ENCODE data around the gene CCDC188. TPM values are rescaled to one million over a fixed set of nuclear protein-coding genes. Genes with fewer than 3 reads are reported as not detected.

Gene CCDC188
- total RNA-seq, 1 experiment from 2014 or later = not detected

DNA sequence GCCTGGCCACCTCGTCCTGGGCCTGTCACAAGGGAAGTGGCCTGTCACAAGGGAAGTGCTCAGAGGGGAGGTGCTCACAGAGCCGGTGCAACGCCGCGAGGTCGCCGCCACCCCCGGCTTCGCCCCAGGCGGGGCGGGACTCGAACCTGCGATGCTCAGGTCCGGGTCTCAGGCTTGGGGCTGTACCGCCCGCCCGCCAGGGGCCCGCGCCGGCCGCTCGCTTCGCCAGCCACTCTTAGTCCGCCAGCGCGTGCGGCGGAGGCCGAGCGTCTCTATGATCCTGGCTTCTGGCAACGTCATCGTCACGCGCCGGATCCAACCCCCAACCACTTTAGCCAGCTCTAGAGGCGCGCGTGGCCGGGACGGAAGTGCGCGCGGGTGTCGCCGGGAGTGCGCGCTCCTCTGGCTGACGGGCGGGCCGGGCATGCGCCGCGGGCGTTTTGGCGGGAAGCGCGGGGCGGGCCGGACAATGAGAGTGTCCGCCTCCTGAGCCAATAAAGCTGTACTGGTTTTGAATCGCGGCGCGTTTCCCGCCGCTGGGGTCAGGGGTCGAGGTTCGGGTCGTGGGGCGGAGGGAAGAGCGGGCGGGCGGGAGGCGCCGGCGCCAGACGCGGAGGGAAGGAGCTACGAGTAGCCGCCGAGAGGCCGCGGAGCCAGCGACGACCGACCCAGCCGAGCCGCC lies 33.8 kb downstream of the CCDC188 start, which contains the start of gene TRMT2A:
TSS of gene TRMT2A (minus strand) at position 276 of the 682 bp plus-strand sequence. CDS start 320 bp downstream, outside the sequence.
- CTCF ChIA-PET = interaction anchor here (0.5 to 0.8 kb wide), 2 partner anchors 9 to 688 kb away, joined by 3 to 5 read pairs; no protein-coding TSS in a partner anchor
- no peak for TF ChIP-seq CTCF (IDR thresholded peaks at IDR 0.05; ENCODE audit: unreplicated experiment)
- Mint-ChIP-seq H3K4me3 (ENCODE audit: low read depth, unreplicated experiment) (peak within 1 kb of the TSS; percentile 95), H3K27me3 (ENCODE audit: unreplicated experiment) (no peaks in the 10 kb centered on the region), H3K27ac (ENCODE audit: unreplicated experiment) (peak within 1 kb of the TSS; percentile 92), H3K4me1 (ENCODE audit: low read depth, unreplicated experiment) (no peaks in the 10 kb centered on the region), H3K9me3 (ENCODE audit: low read depth, unreplicated experiment) (no peaks in the 10 kb centered on the region), H3K36me3 (ENCODE audit: insufficient read depth, unreplicated experiment) (peaks cover 88% of the 10 kb centered on the region)
- no TSS peak for BruUV-seq (replicated peaks)
- intact Hi-C loops (cut with micrococcal nuclease; ENCODE audit: unreplicated experiment) = no loop called here
- DNase-seq = peak; percentile 98

- Mint-ChIP-seq H3K36me3 (ENCODE audit: insufficient read depth, unreplicated experiment) (peaks cover 91% of the 10 kb centered on the region), H3K9me3 (ENCODE audit: low read depth, unreplicated experiment) (no peaks in the 10 kb centered on the region), H3K4me1 (ENCODE audit: low read depth, unreplicated experiment) (no peaks in the 10 kb centered on the region), H3K27ac (ENCODE audit: unreplicated experiment) (peak overlapping the region; percentile 92), H3K4me3 (ENCODE audit: low read depth, unreplicated experiment) (peak overlapping the region; percentile 95), H3K27me3 (ENCODE audit: unreplicated experiment) (no peaks in the 10 kb centered on the region)
- CTCF ChIA-PET = interaction anchor here (0.5 to 0.8 kb wide), 2 partner anchors 8 to 689 kb away, joined by 3 to 5 read pairs; no protein-coding TSS in a partner anchor
- BruUV-seq (replicated peaks) = TSS peak; percentile 57
- TF ChIP-seq CTCF (IDR thresholded peaks at IDR 0.05; ENCODE audit: unreplicated experiment) = no peak
- intact Hi-C loops (cut with micrococcal nuclease; ENCODE audit: unreplicated experiment) = no loop called here
- no peak for DNase-seq
Measured at GRCh38 chr22:20116376-20116950, 34.4 kb downstream of the CCDC188 start.

DNA sequence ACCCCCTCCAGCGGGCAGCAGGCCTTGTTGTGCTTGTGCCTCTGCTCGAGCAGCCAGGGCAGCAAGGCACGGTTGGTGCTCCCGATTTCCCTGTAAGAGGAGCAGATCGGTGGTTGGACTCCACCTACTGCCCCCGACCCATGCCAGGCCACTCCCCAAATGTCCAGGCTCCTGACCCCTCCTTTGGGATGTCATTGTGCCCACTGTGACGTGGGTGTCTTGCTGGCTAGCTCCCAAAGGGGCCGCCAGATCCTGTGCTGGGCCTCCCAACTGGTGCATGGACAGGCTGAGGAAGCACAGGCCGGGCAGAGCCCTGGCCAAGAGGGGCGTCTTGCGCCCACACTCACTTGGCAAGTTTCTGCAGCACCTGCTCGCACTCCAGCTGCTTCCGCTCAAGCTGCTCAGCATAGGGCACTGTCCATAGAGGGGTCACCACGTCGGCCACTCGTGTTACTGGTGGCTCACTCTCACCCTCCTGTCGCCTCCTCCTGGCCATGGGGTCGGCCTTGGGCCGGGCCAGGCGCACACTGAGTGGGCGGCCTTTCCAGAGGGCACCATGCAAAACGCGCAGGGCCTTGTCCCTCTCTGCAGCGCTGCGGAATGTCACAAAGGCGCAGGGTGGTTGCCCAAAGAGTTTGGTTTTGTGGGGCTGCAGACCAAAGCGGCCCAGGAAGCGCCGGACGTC lies 35.0 kb downstream of the CCDC188 start, which contains the start of gene RANBP1:
TSS of gene RANBP1 (plus strand) at position 414 of the 685 bp plus-strand sequence. CDS start at position 495, 81 bp downstream.
- DNase-seq = no peak
- intact Hi-C loops (cut with micrococcal nuclease; ENCODE audit: unreplicated experiment) = no loop called here
- Mint-ChIP-seq H3K4me3 (ENCODE audit: low read depth, unreplicated experiment) (peak within 1 kb of the TSS; percentile 95), H3K36me3 (ENCODE audit: insufficient read depth, unreplicated experiment) (peaks cover 91% of the 10 kb centered on the region), H3K27ac (ENCODE audit: unreplicated experiment) (peak within 1 kb of the TSS; percentile 92), H3K4me1 (ENCODE audit: low read depth, unreplicated experiment) (no peaks in the 10 kb centered on the region), H3K27me3 (ENCODE audit: unreplicated experiment) (no peaks in the 10 kb centered on the region), H3K9me3 (ENCODE audit: low read depth, unreplicated experiment) (no peaks in the 10 kb centered on the region)
- CTCF ChIA-PET = no interaction called here
- no TSS peak for BruUV-seq (replicated peaks)
- TF ChIP-seq CTCF (IDR thresholded peaks at IDR 0.05; ENCODE audit: unreplicated experiment) = no peak

DNA sequence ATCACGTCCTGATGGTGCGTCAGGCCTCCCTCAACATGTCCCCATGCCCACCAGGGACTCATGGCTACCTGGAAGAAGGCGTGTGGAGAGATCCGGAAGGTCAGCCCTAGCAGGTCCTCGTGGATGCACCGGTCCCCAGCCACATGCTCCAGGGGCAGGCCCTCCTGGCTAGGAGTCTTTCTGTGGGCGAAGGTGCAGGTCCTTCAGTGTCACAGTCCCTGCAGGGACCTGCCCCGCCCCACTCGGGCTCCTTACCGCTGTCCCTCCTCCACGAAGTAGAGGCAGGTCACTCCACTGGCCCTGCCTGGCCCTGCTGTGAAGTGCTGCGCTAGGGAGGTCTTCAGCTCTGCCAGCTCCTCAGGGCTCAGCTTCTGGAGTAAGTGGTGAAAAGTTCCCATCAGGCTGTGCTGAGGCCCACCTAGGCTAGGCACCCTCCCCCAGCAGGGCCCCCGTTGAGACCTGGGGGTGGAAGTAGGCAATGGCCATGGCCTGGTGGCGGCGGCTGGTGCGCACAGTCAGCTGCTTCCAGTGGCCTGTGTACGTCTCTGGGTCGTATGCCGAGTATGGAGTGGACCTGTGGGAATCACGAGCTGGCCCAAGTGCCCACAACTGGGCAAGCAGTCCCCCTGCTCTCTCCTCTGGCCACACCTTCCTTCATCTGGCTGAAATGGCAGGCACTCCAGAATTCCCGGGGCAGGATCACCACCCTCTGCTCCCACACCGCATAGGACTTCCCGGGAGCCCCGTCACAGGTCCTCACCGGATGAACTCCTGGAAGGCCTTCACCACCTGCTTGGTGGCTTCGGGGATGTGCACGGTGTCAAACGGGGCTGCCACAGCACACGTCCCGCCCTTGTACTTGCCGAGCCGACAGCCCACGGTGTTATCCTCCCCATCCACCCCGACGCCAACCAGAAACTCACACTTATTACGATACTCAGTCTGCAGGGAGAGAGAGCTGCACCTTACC lies 36.1 kb downstream of the CCDC188 start:
- no TSS peak for BruUV-seq (replicated peaks)
- CTCF ChIA-PET = no interaction called here
- TF ChIP-seq CTCF (IDR thresholded peaks at IDR 0.05; ENCODE audit: unreplicated experiment) = no peak
- no peak for DNase-seq
- Mint-ChIP-seq H3K27me3 (ENCODE audit: unreplicated experiment) (no peaks in the 10 kb centered on the region), H3K4me1 (ENCODE audit: low read depth, unreplicated experiment) (no peaks in the 10 kb centered on the region), H3K4me3 (ENCODE audit: low read depth, unreplicated experiment) (peak overlapping the region; percentile 95), H3K9me3 (ENCODE audit: low read depth, unreplicated experiment) (no peaks in the 10 kb centered on the region), H3K36me3 (ENCODE audit: insufficient read depth, unreplicated experiment) (peaks cover 91% of the 10 kb centered on the region), H3K27ac (ENCODE audit: unreplicated experiment) (peak overlapping the region; percentile 67)
- intact Hi-C loops (cut with micrococcal nuclease; ENCODE audit: unreplicated experiment) = no loop called here
